ENCODE data around the gene ALPK3.

DNA sequence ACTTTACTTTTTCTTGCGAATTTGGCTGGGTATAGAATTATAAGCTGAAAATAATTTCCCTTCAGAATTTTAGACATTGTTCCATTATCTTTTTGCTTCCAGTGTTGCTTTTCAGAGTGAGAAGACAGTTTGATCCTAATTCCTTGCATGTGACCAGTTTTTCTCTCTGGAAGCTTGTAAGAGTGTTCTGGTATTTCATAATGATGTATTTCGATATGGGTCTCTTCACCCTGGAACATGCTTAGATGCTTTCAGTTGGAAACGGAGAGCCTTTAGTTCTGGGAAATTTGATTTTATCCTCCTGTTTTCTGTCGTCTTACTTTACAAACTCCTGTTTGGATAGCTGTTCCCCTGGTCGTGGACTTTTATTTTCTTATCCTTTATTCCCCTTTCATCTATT is 13.9 kb downstream of the ALPK3 start:
- TF ChIP-seq ZNF717 (CRISPR knock-in tag; IDR thresholded peaks at IDR 0.05) (no peak), POLR2A (conservative IDR thresholded peaks at IDR 0.05) (no peak), KDM5B (IDR thresholded peaks at IDR 0.05; ENCODE audit: insufficient replicate concordance, low read depth, low read length) (no peak), SPI1 (IDR thresholded peaks at IDR 0.05; ENCODE audit: borderline replicate concordance, low read depth, low read length) (no peak), JUND (IDR thresholded peaks at IDR 0.05; ENCODE audit: borderline replicate concordance, low read depth, low read length) (no peak), JUND (tag; IDR thresholded peaks at IDR 0.05; ENCODE audit: borderline replicate concordance, low read depth, low read length) (no peak), SAFB2 (IDR thresholded peaks at IDR 0.05; ENCODE audit: borderline replicate concordance, low read depth, low read length, severe bottlenecking) (no peak)

Measured in K562 (cell line).